Natural killer cell (primary cell): ENCODE measurements around the gene ADGRD1. TPM values are rescaled to one million over a fixed set of nuclear protein-coding genes. Genes with fewer than 3 reads are reported as not detected.
"Not testable (repeated sequence)": the region's sequence is repeated elsewhere in the genome, so short reads cannot be mapped to it uniquely, and the experiment has no call there.

Experiments
- ATAC-seq, 3 donors: fragments of 150-1000 bp in 2 of 3; fragments of 200-7000 bp in 1 of 3; cut with Tn5 transposase; 1 replicate in 1 of 3; 2 replicates in 2 of 3; pipeline ENCODE4 v1.10.0; 2021; ENCODE audit warnings: mild to moderate bottlenecking in 2 of 3, moderate library complexity in 2 of 3
- DNase-seq, 2 donors: peaks; one replicate each; pipeline versions ENCODE4 v3.0.0 to v3.0.0-alpha.2; 2013 to 2021; ENCODE audit warnings: mixed read lengths in 1 of 2
- H3K27ac ChIP-seq: one replicate; pipeline ENCODE4 v1.5.1; 2013; ENCODE audit warnings: mild to moderate bottlenecking, low read length
- H3K27me3 ChIP-seq: one replicate; pipeline ENCODE4 v1.6.1; 2013; ENCODE audit warnings: low read length; ENCODE audit not compliant: control insufficient read depth, insufficient read depth
- H3K36me3 ChIP-seq: one replicate; pipeline ENCODE4 v1.6.1; 2013; ENCODE audit warnings: low read length; ENCODE audit not compliant: control insufficient read depth, insufficient read depth
- H3K4me1 ChIP-seq: one replicate; pipeline ENCODE4 v1.6.1; 2013; ENCODE audit warnings: low read length; ENCODE audit not compliant: control insufficient read depth, insufficient read depth
- H3K4me3 ChIP-seq: one replicate; pipeline ENCODE4 v1.5.1; 2013; ENCODE audit warnings: low read length
- H3K9me3 ChIP-seq: one replicate; pipeline ENCODE4 v1.6.1; 2013; ENCODE audit warnings: low read length; ENCODE audit not compliant: control insufficient read depth, insufficient read depth
- H3K27ac Mint-ChIP-seq, 2 donors: one replicate each; pipeline ENCODE4 v1.8.0; 2022; ENCODE audit warnings: mild to moderate bottlenecking in 2 of 2, mixed read lengths in 2 of 2, moderate library complexity in 1 of 2
- H3K27me3 Mint-ChIP-seq, 2 donors: one replicate each; pipeline ENCODE4 v1.8.0; 2022; ENCODE audit warnings: low read depth in 2 of 2, mixed read lengths in 2 of 2
- H3K36me3 Mint-ChIP-seq: one replicate; pipeline ENCODE4 v1.8.0; 2022; ENCODE audit warnings: mixed read lengths
- H3K4me1 Mint-ChIP-seq, 2 donors: one replicate each; pipeline ENCODE4 v1.8.0; 2022; ENCODE audit warnings: mixed read lengths in 2 of 2
- H3K4me3 Mint-ChIP-seq: one replicate; pipeline ENCODE4 v1.8.0; 2022; ENCODE audit warnings: mild to moderate bottlenecking, moderate library complexity, mixed read lengths
- H3K9me3 Mint-ChIP-seq, 2 donors: one replicate each; pipeline ENCODE4 v1.8.0; 2022; ENCODE audit warnings: mixed read lengths in 2 of 2
- WGBS: methylation state at CpG from one replicate; pipeline ENCODE4 v1.1.7; 2013; ENCODE audit warnings: missing lambda C conversion rate; ENCODE audit not compliant: insufficient coverage; 5-methylcytosine and 5-hydroxymethylcytosine counted together
- intact Hi-C: fragments of 100-400 bp; cut with micrococcal nuclease; formaldehyde crosslinking; loops from one replicate; pipeline ENCODE4 v1.14.2; 2022
- total RNA-seq, 4 donors: library from RNA; stranded (reverse); fragments of 120-200 nt in 1 of 4; gene quantifications; one replicate each; pipeline versions ENCODE4 v1.2.3 to v1.2.4, GENCODE V29; 2013 to 2022
- TF ChIP-seq, protein P1 (sequence below): fragments of 200-600 bp; IDR thresholded peaks from one replicate; pipeline ENCODE4 v1.8.0; 2022; ENCODE audit warnings: antibody characterized with exemption

The ADGRD1 gene
- 1 to 10 TPM in 2 of 3 donors, under 1 TPM in 1; 0.50 to 3.9 (median 1.4) TPM for total RNA-seq
- 1.2 TPM for total RNA-seq (2013)

DNA sequence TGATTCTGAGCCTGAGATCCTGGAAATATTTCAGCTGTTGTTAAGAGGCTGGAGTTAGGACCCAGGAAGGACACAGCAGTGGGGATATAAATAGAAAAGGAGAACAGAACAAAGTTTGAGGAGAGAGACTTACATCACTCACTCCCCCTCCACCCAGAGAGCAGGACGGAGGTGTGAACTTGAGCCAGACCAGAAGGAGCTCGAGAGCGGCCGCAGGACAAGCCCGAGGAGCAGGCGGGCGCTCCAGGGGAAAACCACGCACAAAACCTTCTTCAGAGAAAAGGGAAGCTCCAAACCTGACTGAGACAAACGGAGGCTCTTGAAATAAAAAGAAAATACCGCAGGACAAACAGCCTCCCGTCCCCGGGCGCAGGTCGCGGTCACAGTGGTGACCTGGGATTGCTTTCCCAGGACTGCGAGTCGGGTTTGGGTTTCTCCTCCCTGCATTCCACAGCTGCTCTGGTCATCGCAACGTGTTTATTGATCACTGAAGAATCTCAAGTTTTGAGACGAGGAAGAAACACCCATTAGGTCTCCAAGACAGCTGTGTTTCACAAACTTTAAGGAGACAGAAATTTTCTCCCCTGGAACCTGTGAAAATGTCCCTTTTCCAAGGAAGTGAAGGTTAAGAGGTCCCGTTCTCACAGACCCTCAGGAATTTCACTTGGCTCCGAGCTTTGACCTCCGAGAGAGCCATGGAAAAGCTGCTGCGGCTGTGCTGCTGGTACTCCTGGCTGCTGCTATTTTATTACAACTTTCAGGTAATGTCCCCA, at the start of gene ADGRD1:
TSS of gene ADGRD1 (plus strand) at position 137 of the 773 bp plus-strand sequence. CDS start at position 696, 559 bp downstream.
- H3K27me3 ChIP-seq: no peaks in the 10 kb centered on the region
- TF ChIP-seq, protein P1, sequence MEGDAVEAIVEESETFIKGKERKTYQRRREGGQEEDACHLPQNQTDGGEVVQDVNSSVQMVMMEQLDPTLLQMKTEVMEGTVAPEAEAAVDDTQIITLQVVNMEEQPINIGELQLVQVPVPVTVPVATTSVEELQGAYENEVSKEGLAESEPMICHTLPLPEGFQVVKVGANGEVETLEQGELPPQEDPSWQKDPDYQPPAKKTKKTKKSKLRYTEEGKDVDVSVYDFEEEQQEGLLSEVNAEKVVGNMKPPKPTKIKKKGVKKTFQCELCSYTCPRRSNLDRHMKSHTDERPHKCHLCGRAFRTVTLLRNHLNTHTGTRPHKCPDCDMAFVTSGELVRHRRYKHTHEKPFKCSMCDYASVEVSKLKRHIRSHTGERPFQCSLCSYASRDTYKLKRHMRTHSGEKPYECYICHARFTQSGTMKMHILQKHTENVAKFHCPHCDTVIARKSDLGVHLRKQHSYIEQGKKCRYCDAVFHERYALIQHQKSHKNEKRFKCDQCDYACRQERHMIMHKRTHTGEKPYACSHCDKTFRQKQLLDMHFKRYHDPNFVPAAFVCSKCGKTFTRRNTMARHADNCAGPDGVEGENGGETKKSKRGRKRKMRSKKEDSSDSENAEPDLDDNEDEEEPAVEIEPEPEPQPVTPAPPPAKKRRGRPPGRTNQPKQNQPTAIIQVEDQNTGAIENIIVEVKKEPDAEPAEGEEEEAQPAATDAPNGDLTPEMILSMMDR: no peak
- 11% methylated on average over 24 of the region's 24 CpGs for WGBS
- Mint-ChIP-seq H3K9me3 (no peaks in the 10 kb centered on the region), H3K27ac (no peak within 1 kb of the TSS), H3K36me3 (no peaks in the 10 kb centered on the region), H3K4me3 (no peak within 1 kb of the TSS), H3K4me1 (peaks cover 6% of the 10 kb centered on the region in 2 donors), H3K27me3 (peaks cover 14 to 15% of the 10 kb centered on the region in 2 donors)
- no peaks in the 10 kb centered on the region for H3K36me3 ChIP-seq
- ATAC-seq: no peak
- H3K9me3 ChIP-seq: no peaks in the 10 kb centered on the region
- no peak within 1 kb of the TSS for H3K27ac ChIP-seq
- no peak for DNase-seq
- H3K4me1 ChIP-seq: peaks cover 10% of the 10 kb centered on the region
- H3K4me3 ChIP-seq: no peak within 1 kb of the TSS
- intact Hi-C loops: no loop called here

DNA sequence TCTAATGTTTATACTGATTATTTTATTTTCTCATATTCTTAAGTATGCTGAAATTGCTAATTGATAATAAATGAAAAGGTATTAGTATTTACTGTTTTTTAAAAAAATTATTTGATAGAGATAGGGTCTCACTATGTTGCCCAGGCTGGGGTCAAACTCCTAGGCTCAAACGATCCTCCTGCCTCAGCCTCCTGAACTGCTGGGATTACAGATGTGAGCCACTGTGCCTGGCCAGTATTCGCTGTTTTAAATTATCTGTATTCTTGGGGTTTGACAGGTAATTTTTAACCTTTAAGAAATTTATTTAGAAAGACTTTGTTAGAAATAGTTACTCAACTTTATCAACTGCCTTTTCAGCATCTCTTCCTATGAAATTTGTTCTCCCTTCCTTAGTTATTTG, 49.6 kb upstream of the ADGRD1 start:
- no peak overlapping the region for H3K4me3 Mint-ChIP-seq
- 100% methylated on average over 1 of the region's 2 CpGs for WGBS
- H3K9me3 Mint-ChIP-seq: peaks cover 0 to 2% of the 10 kb centered on the region in 2 donors
- no peaks in the 10 kb centered on the region for H3K9me3 ChIP-seq
- TF ChIP-seq, protein P1: no peak
- H3K4me1 ChIP-seq: no peaks in the 10 kb centered on the region
- peaks cover 2% of the 10 kb centered on the region for H3K27me3 ChIP-seq
- no peak for DNase-seq
- peaks cover 3 to 15% of the 10 kb centered on the region in 2 donors for H3K27me3 Mint-ChIP-seq
- ATAC-seq: no peak
- no peaks in the 10 kb centered on the region for H3K4me1 Mint-ChIP-seq
- no peaks in the 10 kb centered on the region for H3K36me3 ChIP-seq
- no peak overlapping the region for H3K27ac Mint-ChIP-seq
- H3K4me3 ChIP-seq: no peak overlapping the region
- intact Hi-C loops: no loop called here
- peaks cover 5% of the 10 kb centered on the region for H3K36me3 Mint-ChIP-seq
- H3K27ac ChIP-seq: no peak overlapping the region

DNA sequence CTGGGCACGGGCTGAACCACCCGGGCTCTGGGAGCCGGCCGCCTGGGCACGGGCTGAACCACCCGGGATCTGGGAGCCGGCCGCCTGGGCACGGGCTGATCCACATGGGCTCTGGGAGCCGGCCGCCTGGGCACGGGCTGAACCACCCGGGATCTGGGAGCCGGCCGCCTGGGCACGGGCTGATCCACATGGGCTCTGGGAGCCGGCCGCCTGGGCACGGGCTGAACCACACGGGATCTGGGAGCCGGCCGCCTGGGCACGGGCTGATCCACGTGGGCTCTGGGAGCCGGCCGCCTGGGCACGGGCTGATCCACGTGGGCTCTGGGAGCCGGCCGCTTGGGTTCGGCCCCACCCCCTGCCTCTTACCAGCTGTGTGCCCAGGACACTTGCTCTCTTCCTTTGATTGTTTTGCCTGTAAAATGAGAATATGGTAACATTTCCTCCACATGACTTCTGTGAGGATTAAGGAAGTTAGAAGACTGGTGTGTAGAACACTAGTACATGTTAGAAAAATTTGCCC, 48.7 kb upstream of the ADGRD1 start:
- intact Hi-C loops, H3K4me1 Mint-ChIP-seq, H3K9me3 Mint-ChIP-seq, H3K9me3 ChIP-seq, H3K4me3 ChIP-seq, H3K27ac Mint-ChIP-seq, H3K36me3 ChIP-seq, H3K36me3 Mint-ChIP-seq, H3K4me3 Mint-ChIP-seq, H3K27me3 ChIP-seq, H3K27ac ChIP-seq, H3K4me1 ChIP-seq, DNase-seq, ATAC-seq: not testable (repeated sequence)
- H3K27me3 Mint-ChIP-seq: peaks cover 3 to 15% of the 10 kb centered on the region in 2 donors
- 93% methylated on average over 26 of the region's 31 CpGs for WGBS

GRCh38 chr12:130909111-130909510, 44.6 kb upstream of the ADGRD1 start:
- H3K4me3 Mint-ChIP-seq: no peak overlapping the region
- Histone ChIP-seq H3K36me3 (no peaks in the 10 kb centered on the region), H3K4me3 (no peak overlapping the region), H3K9me3 (no peaks in the 10 kb centered on the region), H3K27me3 (no peaks in the 10 kb centered on the region), H3K27ac (no peak overlapping the region), H3K4me1 (no peaks in the 10 kb centered on the region)
- intact Hi-C loops: no loop called here
- no peak overlapping the region for H3K27ac Mint-ChIP-seq
- peaks cover 6 to 26% of the 10 kb centered on the region in 2 donors for H3K27me3 Mint-ChIP-seq
- H3K36me3 Mint-ChIP-seq: peaks cover 22% of the 10 kb centered on the region
- TF ChIP-seq, protein P1: no peak
- H3K9me3 Mint-ChIP-seq: peaks cover 10 to 13% of the 10 kb centered on the region in 2 donors
- no peaks in the 10 kb centered on the region for H3K4me1 Mint-ChIP-seq
- DNase-seq: no peak
- 93% methylated on average over 4 of the region's 4 CpGs for WGBS
- ATAC-seq: no peak
